HG02885 (cell line): ENCODE data around the gene MRPL39.

Experiments used
- ATAC-seq: cut with Tn5 transposase; IDR thresholded peaks from one replicate; pipeline ENCODE4 v1.9.1; 2021; ENCODE audit warnings: mild to moderate bottlenecking; ENCODE audit not compliant: unreplicated experiment, poor library complexity

MRPL39 gene

DNA sequence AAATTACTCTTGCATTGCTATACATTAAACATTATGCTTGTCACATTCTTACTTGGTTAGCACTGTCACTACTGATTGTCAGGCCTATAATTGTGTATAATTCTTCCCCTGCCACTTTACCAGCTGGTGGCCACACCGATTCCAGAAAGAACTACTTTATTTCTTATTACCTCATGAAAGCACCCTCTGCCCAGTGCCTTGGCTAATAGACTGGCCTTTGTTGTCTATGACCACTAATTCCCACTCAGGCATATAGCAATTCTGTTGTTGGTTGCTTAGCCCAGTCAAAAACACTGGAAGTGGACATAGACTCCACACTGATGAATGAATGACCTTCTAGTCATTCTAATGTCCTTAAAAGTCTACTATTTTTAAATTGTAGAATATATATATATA is 35.6 kb downstream of the MRPL39 start:
- ATAC-seq, result no peak

DNA sequence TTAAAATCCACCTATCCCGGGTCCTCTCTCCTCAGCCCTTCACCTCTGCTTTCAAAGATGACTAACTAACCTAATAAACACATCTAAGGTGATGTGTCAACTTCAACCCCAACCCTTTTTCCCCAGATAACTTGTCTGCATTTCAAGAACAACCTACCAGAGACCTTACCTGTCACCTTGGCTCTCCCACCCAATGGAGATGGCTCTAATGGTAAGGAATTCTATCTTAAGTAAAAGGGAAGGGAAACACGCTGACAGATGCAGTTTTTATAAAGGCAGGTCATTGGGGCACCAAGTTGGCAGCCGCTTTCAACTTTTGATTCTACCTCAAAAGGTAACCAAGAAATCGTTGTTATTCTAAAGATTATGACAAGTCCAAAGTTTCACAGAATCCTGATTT is 37.6 kb downstream of the MRPL39 start:
- ATAC-seq, result no peak

DNA sequence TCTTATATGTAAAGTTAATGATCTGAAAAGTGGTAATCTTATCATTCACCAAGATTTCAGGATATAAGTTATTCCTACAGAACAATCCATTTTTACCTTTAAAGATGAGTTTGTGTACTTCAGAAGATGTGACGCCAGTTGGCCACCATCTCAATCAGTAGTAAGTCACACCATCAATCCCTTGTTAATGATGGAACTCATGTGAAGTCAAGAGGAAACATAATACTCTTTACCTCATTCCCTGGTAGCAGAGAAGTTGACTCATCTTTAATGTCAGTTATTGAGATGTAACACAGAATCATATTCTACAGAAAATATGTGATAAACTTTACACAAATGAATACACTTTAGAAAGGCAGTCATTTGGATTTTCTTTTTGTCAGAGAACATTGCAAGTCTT is 38.2 kb downstream of the MRPL39 start:
- no peak for ATAC-seq

DNA sequence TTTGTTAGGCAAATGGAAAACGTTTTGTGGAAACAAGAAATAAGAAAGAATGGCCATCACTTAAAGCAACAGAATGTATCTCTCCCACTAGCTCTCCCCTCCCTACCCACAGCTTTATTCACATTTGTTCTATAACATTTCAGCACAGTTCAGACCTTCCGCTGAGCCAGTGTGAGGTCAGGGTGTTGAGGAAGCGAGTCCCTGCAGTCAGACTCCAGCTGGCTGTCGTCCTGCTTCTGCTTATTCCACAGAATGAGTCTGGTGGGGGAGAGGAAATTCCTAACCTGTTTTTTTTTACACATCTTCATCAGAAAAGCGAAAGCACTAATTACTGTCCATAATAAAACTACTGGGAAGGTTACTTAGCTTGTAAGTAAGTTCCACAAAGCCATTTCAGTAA is 39.0 kb downstream of the MRPL39 start:
- ATAC-seq, result no peak

DNA sequence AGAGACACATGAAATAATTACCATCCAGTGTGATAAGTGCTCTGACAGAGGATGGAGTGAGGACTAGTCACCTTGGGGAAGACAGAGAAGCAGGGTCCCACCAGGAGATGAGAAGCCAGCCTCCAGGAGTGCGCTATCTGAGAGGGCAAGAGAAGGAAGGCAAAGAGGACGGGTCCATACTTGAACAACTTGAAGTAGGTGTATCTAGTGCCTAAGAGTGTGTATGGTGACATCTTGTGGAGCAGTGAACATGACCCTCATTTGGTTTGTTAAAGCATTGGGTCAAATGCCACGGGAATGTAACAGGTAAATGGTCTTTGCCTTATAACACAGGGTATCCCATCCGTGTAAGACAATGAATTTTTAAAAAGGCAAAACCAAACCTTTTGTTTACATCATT is 39.8 kb downstream of the MRPL39 start:
- peak; percentile 20 for ATAC-seq

DNA sequence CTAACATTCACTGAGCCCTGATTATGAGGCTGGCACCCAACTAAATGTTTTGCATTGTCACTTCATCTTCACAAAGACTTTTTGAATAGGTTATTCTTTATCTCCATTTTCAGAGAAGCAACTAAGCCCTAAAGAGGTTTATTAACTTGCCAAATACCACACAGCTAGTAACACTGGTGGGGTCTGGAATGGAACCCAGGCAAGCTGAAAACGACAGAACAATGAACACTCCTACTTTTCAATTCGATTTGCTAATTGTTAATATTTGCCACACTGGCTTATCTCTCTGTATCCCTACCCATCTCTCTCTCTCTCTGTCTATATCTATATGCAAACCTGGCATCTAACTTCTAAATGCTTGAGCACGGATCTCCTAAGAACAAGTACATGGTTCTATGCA is 40.6 kb downstream of the MRPL39 start:
- no peak for ATAC-seq

DNA sequence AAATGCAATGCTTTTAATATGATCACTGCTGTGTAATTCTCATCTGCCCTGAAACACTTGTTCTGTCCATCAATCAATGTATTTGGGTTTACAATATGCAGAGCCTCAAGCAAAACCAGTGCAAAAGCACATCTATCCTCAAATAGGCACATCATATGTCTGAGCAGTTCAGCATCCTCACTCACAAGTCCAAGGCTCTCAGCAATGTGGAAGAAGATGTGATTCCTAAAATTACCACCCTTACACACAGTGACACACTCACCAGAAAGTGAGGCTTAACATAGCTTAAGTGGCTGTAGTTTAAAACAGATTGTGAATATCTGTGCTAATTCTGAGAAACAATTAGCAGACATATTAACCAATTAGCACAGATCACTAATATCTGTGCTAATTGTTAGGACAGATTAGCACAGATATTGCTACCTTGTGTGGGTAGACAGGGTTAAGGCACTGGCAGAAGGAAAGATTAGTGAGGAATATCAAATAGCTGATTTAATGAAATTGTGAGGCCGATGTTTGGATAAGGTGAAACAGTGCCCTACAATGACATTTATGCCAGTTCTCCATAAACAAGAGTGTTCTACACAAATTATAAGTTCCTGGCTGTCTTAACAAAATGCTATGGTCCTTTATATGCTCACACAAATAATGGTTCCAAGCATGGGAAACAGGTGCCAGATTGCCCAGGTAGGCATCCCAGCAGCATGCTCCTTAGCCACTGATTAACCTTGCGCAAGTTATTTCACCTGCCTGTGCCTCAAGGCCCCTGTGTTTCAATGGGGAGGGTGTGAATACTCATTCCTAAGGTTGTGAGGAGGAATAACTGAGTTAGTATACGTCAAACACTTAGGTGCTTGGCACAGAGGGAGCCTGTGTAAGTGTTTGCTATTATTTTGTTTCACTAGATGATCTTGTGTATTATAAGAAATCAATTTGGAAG is 41.7 kb downstream of the MRPL39 start:
- no peak for ATAC-seq

DNA sequence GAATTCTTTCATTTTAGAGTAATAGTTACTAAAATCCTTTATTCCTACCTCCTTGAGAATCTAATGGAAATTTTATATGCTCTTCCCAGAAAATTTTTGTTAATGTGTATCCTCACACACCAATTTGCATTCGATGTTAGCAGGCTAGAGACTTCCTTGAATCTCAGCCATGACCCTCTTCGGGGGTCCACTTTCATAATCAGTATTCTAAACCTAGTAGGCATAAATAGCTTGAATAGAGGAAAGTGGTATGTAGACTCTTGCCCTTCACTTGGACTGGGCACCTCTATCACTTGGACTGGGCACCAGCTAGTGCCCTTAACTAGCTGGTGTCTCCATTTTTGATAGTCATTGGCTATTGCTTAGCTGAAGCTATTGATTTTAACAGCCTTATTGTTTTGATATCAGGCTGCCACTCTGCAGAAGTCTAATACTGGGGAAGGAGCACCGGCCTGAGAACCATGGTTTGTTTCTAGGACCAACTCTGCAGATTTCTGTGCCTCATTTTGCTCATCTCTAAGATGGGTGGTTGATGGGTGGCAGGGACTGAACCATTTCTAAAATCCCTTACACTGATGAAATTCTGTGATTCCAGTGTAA is 42.8 kb downstream of the MRPL39 start:
- ATAC-seq, result no peak

DNA sequence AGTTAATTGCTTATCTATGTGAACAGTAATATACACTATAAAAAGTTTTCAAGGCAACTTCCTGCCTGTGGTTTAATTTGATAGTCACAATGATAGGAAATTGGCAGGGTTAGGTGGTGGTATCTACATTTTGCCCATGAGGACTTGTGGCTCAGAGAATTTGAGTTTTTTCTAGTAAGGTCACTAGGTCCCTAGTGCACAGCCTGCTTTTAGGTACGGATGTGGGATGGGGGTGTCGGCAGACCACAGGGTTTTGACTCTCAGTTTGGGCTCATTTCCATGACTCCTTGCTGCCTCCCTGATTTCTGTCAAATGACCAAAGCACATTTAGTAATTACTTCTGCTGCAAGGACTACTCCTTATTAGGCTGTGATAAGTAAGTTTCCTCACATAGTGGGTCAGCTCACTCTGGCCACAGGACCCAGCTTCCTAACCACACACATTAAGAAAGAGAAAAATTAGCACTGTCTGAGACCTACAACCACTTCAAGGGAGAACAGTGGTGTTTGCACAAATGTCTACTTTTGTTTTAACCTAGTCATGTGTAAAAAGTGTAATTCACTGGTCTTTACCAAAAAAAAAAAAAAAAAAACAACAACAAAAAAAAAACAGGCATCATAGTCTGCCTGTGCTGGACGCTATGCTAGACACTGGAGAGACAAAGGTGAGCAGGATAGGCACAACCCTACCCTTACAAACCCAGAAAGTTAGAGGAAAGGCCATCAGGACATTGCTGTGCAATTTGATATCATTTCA is 43.7 kb downstream of the MRPL39 start:
- ATAC-seq, result peak; percentile 26

DNA sequence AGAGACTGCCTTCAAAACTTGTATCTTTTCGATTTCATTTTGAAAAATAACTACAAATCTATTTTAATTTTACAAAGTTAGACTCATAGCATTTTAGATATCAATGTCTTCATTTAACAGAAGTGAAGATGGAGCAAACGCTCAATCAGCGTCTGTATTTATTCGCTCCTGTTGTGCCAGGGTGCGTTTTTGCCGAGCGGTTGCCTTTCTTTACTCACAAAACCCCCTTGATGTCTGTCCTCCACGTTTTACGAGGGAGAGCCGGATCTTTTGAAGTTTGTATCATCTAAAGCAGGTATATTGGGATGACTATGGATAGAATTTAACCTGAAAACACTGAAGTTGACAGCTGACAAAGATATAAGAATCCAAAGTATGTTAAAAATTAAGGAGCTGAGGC is 44.6 kb downstream of the MRPL39 start:
- ATAC-seq, result no peak

DNA sequence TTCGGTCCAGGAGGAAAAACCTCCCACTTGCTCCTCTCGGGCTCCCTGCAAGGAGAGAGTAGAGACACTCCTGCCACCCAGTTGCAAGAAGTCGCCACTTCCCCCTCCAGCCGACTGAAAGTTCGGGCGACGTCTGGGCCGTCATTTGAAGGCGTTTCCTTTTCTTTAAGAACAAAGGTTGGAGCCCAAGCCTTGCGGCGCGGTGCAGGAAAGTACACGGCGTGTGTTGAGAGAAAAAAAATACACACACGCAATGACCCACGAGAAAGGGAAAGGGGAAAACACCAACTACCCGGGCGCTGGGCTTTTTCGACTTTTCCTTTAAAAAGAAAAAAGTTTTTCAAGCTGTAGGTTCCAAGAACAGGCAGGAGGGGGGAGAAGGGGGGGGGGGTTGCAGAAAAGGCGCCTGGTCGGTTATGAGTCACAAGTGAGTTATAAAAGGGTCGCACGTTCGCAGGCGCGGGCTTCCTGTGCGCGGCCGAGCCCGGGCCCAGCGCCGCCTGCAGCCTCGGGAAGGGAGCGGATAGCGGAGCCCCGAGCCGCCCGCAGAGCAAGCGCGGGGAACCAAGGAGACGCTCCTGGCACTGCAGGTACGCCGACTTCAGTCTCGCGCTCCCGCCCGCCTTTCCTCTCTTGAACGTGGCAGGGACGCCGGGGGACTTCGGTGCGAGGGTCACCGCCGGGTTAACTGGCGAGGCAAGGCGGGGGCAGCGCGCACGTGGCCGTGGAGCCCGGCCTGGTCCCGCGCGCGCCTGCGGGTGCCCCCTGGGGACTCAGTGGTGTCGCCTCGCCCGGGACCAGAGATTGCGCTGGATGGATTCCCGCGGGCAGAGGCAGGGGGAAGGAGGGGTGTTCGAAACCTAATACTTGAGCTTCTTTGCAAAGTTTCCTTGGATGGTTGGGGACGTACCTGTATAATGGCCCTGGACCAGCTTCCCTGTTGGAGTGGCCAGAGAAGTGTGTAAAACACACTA is 45.3 kb downstream of the MRPL39 start:
- ATAC-seq, result peak; percentile 43

DNA sequence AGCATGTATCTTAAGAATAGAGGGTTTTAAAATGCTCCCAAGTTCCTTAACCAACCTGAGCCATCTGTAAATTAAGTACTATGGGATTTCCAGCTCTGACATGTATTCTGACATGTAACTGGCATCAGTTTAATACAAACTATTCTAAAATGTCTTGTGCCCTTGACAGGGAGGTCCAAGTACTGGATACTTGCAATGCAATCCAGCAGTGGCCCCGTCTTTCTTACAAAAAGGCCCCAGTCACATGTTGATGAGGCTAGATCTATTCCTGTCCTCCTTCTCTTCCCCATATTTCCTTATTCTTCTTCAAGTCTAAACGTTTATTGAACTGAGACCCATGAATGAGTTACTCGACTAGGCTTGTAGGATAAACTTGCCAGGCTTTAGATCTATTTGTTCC is 46.4 kb downstream of the MRPL39 start:
- ATAC-seq, result no peak

DNA sequence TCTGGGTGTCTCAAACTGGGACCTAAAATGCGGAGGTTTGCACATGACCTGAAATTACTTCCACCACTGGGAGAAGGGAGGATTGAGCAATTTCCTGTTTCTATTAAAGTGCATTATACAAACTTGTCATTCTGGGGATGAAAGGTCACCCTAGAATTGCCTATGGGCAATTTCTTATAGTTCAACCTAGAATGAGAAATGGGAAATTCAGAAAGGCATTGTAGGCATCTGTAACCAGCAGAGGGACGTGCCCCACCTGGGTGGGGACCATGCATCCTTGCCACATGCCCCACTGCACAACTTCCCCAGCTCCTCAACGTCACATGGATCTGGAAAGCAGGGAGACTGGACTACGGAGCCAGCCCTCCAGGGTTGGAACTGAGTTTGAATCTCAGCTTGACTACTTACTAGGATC is 47.0 kb downstream of the MRPL39 start:
- no peak for ATAC-seq

DNA sequence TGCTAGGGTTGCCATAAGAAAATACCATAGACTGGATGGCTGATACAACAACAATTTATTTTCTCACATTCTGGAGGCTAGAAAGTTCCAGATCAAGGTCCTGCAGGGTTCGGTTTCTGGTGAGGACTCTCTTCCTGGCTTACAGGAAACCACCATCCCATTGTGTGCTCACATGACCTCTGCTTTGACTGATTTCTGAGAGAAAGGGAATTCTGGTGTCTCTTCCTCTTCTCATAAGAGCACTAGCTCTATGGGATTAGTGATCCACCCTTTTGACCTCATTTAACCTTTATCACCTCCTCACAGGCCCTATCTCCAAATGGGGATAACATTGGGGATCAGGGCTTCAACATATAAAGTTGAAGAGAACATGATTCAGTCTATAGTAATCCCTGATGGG is 47.5 kb downstream of the MRPL39 start:
- no peak for ATAC-seq

DNA sequence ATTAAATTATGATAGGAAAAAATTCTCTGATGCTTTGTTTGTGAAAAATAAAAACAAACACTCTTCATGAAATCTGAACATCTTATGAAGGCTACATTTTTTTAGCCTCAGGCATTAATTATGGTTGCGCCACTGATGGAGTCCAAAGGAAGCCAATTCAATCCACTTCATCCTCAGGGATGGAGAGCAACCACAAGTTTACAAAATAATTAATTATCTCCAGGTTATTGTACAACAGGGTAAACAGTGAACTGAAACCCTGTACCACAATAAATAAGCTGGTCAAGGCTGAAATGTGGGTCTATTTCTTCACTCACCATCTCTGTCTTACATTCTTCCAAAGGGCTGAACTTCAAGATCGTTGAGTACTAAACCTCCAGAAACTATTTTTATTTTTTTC is 49.2 kb downstream of the MRPL39 start:
- ATAC-seq, result no peak

DNA sequence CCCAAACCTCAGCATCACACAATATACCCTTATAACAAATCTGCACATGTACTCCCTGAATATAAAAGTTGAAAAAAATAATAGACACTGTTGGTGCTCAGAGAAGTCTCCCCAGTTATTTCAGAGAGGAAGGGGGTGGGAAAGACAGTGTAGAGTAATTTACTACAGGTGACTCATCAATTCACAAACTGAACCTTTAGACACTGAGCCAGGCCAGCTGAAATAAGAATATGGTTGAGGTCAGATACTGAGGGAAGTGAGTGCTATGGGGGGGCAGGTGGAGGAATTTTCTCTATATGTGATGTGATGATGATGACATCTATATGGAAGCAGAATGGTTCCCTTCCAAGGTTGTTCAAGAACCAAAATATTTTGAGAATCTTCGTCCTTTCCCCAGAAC is 50.1 kb downstream of the MRPL39 start:
- ATAC-seq, result no peak

DNA sequence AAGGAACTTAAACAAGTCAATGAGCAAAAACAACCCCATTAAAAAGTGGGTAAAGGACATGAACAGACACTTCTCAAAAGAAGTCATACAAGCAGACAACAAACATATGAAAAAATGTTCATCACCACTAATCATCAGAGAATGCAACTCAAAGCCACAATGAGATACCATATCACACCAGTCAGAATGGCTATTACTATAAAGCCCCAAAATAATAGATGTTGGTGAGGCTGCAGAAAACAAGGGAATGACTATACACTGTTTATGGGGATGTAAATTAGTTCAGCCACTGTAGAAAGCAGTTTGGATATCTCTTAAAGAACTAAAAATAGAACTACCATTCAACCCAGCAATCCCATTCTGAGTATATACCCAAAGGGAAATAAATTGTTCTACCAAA is 51.2 kb downstream of the MRPL39 start:
- ATAC-seq, result no peak

DNA sequence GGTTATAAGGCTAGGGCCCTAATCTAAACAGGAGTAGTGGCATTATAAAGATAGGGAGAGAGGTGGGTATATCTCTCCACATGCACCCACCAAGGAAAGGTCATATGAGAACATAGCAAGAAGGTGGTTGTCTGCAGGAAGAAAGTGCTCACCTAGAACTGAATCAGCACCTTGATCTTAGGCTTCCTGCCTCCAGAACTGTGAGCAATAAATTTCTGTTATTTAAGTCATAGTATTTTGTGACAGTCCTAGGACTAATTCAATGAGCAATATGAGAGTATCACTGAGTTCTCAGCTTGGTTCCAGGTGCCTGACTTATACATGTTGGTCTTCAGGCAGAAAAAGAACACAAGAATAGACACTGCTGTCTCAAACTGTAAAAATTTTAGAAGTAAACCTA is 51.8 kb downstream of the MRPL39 start:
- ATAC-seq, result no peak

DNA sequence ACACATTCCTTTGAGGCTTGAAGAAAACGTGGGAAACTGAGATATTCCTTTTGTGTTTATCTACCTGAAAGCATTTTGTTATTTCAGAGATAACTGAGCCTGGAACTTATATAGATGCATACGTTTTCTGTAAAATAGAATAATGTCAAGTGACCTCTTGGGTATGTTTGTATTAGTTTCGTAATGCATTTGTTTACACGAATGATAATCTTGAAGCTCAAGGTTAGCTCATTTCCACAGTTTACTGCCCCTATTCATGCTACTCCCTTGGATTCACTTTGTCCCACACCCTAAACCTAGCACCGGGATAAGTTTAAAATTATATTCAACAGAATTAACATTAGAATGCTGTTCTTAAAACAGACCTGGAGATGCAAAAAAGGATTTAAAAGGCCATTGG is 54.4 kb downstream of the MRPL39 start:
- no peak for ATAC-seq

DNA sequence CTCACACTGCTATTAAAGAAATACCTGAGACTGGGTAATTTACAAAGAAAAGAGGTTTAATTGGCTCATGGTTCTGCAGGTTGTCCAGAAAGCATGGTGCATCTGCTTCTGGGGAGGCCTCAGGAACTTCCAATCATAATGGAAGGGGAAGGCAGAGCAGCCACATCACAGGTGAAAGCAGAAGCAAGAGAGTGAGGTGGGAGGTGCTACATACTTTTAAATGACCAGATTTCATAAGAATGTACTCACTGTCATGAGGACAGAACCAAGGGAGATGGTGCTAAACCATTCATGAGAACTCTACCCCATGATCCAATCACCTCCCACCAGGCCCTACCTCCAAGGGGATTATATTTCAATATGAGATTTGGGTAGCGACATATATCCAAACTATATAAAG is 55.7 kb downstream of the MRPL39 start:
- ATAC-seq, result no peak
